Measurements from ENCODE around the gene ZNF653. TPM values are rescaled to one million over a fixed set of nuclear protein-coding genes. Genes with fewer than 3 reads are reported as not detected.

The ZNF653 gene
- total and polyA plus RNA-seq, 2 donors (not counting 1 experiment from before 2014, with no cell fraction given) = 24.2 to 26.2 TPM

DNA sequence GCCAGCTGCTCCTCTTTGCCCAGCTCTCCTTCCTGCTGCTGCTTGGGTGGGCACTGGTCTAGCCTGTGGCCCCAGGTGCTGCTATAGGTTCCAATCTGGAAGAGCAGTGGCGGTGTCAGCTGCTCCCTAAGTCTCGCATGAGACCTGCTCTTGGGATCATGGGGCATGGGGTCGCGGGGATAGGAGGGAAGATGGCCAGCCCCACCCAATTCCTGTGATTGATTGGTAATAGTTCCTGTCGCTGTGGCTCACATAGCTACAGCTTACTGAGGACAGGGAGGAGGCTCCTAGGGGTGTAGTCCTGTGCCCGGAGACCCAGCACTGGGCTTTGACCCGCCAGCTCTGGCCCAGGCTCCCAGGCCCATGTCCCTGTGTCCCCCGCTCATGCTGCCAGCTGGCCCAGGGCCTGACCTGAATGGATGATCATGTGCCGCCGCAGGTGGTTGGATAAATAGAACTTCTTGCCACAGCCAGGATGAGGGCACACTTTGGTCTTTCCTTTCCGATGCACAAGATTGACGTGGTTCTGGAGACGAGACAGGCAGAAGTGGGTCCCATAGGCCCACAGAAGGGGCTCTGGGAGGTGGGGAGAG, 20.3 kb downstream of the ZNF653 start:
- Histone ChIP-seq H3K4me3 (ENCODE audit: control extremely low read depth in 1 of 5, extremely low read depth in 1 of 5, insufficient read depth in 1 of 5, low read depth in 2 of 5, low read length in 4 of 5) (no peak overlapping the region), H4K20me1 (ENCODE audit: control insufficient read depth, insufficient read depth, low read length, poor library complexity, severe bottlenecking) (no peaks in the 10 kb centered on the region), H3K4me1 (ENCODE audit: control insufficient read depth in 2 of 2, insufficient read depth in 2 of 2, low read length in 2 of 2) (peaks cover 25% of the 10 kb centered on the region in 2 donors), H3K36me3 (replicated peaks in 1 of 2; ENCODE audit: control extremely low read depth in 1 of 2, control insufficient read depth in 1 of 2, extremely low read depth in 1 of 2, insufficient read depth in 2 of 2, low read length in 1 of 2) (peaks cover 0 to 2% of the 10 kb centered on the region in 2 experiments), H3K4me2 (replicated peaks; ENCODE audit: low read depth, low read length, poor library complexity, severe bottlenecking) (no peak overlapping the region), H3K27me3 (replicated peaks in 1 of 4; ENCODE audit: control extremely low read depth in 1 of 4, control insufficient read depth in 3 of 4, insufficient read depth in 4 of 4, low read length in 3 of 4) (peaks cover 0 to 24% (median 16%) of the 10 kb centered on the region in 4 experiments), H3K9me3 (ENCODE audit: control extremely low read depth in 1 of 3, control insufficient read depth in 2 of 3, insufficient read depth in 1 of 3, low read length in 2 of 3) (peaks cover 0 to 21% (median 0%) of the 10 kb centered on the region in 3 donors), H3K27ac (ENCODE audit: low read length in 2 of 2) (no peak overlapping the region), H2AFZ (ENCODE audit: insufficient read depth, low read depth, low read length, poor library complexity, severe bottlenecking) (no peak overlapping the region), H3K79me2 (ENCODE audit: control insufficient read depth, insufficient read depth, low read length) (no peaks in the 10 kb centered on the region), H3K9ac (ENCODE audit: low read length) (no peak overlapping the region)
- Mint-ChIP-seq H3K27ac (no peak overlapping the region), H3K27me3 (peaks cover 20% of the 10 kb centered on the region), H3K4me1 (peaks cover 19% of the 10 kb centered on the region), H3K9me3 (ENCODE audit: insufficient read depth) (no peaks in the 10 kb centered on the region), H3K4me3 (no peak overlapping the region)
- POLR2A ChIA-PET = no interaction called here
- ATAC-seq (ENCODE audit: low read depth) (no peak), DNase-seq (no peak)
- TF ChIP-seq, protein P1, sequence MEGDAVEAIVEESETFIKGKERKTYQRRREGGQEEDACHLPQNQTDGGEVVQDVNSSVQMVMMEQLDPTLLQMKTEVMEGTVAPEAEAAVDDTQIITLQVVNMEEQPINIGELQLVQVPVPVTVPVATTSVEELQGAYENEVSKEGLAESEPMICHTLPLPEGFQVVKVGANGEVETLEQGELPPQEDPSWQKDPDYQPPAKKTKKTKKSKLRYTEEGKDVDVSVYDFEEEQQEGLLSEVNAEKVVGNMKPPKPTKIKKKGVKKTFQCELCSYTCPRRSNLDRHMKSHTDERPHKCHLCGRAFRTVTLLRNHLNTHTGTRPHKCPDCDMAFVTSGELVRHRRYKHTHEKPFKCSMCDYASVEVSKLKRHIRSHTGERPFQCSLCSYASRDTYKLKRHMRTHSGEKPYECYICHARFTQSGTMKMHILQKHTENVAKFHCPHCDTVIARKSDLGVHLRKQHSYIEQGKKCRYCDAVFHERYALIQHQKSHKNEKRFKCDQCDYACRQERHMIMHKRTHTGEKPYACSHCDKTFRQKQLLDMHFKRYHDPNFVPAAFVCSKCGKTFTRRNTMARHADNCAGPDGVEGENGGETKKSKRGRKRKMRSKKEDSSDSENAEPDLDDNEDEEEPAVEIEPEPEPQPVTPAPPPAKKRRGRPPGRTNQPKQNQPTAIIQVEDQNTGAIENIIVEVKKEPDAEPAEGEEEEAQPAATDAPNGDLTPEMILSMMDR (IDR thresholded peaks at IDR 0.05) = no peak
- TF ChIP-seq EZH2 (IDR thresholded peaks at IDR 0.05; ENCODE audit: borderline replicate concordance, insufficient read depth, low read depth, low read length, poor library complexity, severe bottlenecking) = no peak
- WGBS (ENCODE audit: insufficient coverage) = 96% methylated on average over 13 of the region's 13 CpGs
- intact Hi-C loops (cut with micrococcal nuclease) = no loop called here
- CTCF ChIA-PET = interaction anchor here (0.6 to 1.5 kb wide), 5 partner anchors 100 to 359 kb away, joined by 3 to 4 read pairs (median 3); partner anchors contain the start of genes SWSAP1 and TSPAN16
